IMR-90 (cell line): ENCODE results near the gene TRAPPC10. TPM values are rescaled to one million over a fixed set of nuclear protein-coding genes. Genes with fewer than 3 reads are reported as not detected.

Experiments
- ATAC-seq: fragments of 200-7000 bp; cut with Tn5 transposase; 2 replicates; pipeline ENCODE4 v1.9.1; 2020; ENCODE audit warnings: low read depth, mild to moderate bottlenecking, moderate library complexity
- BruUV-seq: library from RNA; stranded (reverse); fragments of 400-500 nt; replicated peaks from 2 replicates; lab custom pipeline; 2021; lab: Mats Ljungman, UMichigan
- CTCF ChIA-PET: fragments of 300-600 bp; formaldehyde crosslinking; extraction: SDS; loops from one replicate; lab custom pipeline; 2021; ENCODE audit warnings: antibody characterized with exemption; lab: Yijun Ruan, JAX
- POLR2A ChIA-PET: fragments of 300-600 bp; sonication (Branson Sonifier 250); formaldehyde crosslinking; loops from one replicate; lab custom pipeline; 2022; ENCODE audit warnings: antibody characterized with exemption; ENCODE audit not compliant: unreplicated experiment; lab: Charles Lee
- DNase-seq: peaks from one replicate; pipeline ENCODE4 v3.0.0; 2013
- H2AFZ ChIP-seq: replicated peaks from 2 replicates; pipeline ENCODE3; 2013; ENCODE audit warnings: low read length, mild to moderate bottlenecking; ENCODE audit not compliant: poor library complexity
- H2AK5ac ChIP-seq: 2 replicates; pipeline ENCODE4 v1.6.1; 2013; ENCODE audit warnings: low read depth, low read length, inconsistent platforms
- H2AK9ac ChIP-seq: replicated peaks from 2 replicates; pipeline ENCODE3; 2013; ENCODE audit warnings: mild to moderate bottlenecking, low read depth, low read length, moderate library complexity; ENCODE audit not compliant: poor library complexity
- H2BK120ac ChIP-seq: 2 replicates; pipeline ENCODE4 v1.6.1; 2013; ENCODE audit warnings: low read depth, low read length, inconsistent platforms
- H2BK15ac ChIP-seq: 3 replicates; pipeline ENCODE4 v1.6.1; 2013; ENCODE audit warnings: low read depth, low read length, inconsistent platforms
- H2BK20ac ChIP-seq: 2 replicates; pipeline ENCODE4 v1.6.1; 2013; ENCODE audit warnings: low read depth, mild to moderate bottlenecking, inconsistent platforms, low read length, moderate library complexity
- H2BK5ac ChIP-seq: 2 replicates; pipeline ENCODE4 v1.6.1; 2013; ENCODE audit warnings: mild to moderate bottlenecking, low read depth, low read length, inconsistent platforms; ENCODE audit not compliant: poor library complexity, severe bottlenecking
- H3K14ac ChIP-seq: replicated peaks from 2 replicates; pipeline ENCODE4 v1.6.1; 2013; ENCODE audit warnings: low read depth, low read length, inconsistent platforms
- H3K18ac ChIP-seq: 2 replicates; pipeline ENCODE4 v1.6.1; 2013; ENCODE audit warnings: low read depth, low read length, control low read depth
- H3K23ac ChIP-seq: 2 replicates; pipeline ENCODE4 v1.6.1; 2013; ENCODE audit warnings: low read depth, low read length, inconsistent platforms
- H3K27ac ChIP-seq: 2 replicates; pipeline ENCODE4 v1.5.1; 2013; ENCODE audit warnings: mild to moderate bottlenecking, control low read depth, low read length; ENCODE audit not compliant: insufficient read depth
- H3K27me3 ChIP-seq: 2 replicates; pipeline ENCODE4 v1.6.1; 2013; ENCODE audit warnings: low read length; ENCODE audit not compliant: control insufficient read depth, insufficient read depth
- H3K36me3 ChIP-seq: 2 replicates; pipeline ENCODE4 v1.6.1; 2013; ENCODE audit warnings: low read length, mixed read lengths; ENCODE audit not compliant: control insufficient read depth, insufficient read depth
- H3K4ac ChIP-seq: 2 replicates; pipeline ENCODE4 v1.6.1; 2013; ENCODE audit warnings: low read depth, low read length, inconsistent platforms
- H3K4me1 ChIP-seq: 2 replicates; pipeline ENCODE4 v1.6.1; 2013; ENCODE audit warnings: low read length, mixed read lengths; ENCODE audit not compliant: control insufficient read depth, insufficient read depth
- H3K4me2 ChIP-seq: 2 replicates; pipeline ENCODE4 v1.6.1; 2013; ENCODE audit warnings: low read depth, mild to moderate bottlenecking, control low read depth, low read length, moderate library complexity
- H3K4me3 ChIP-seq: 2 replicates; pipeline ENCODE4 v1.5.1; 2013; ENCODE audit warnings: low read depth, mild to moderate bottlenecking, control low read depth, low read length, moderate library complexity; ENCODE audit not compliant: insufficient read depth
- H3K56ac ChIP-seq: 2 replicates; pipeline ENCODE4 v1.6.1; 2013; ENCODE audit warnings: low read length, inconsistent platforms; ENCODE audit not compliant: insufficient read depth; ENCODE audit errors: extremely low read depth
- H3K79me1 ChIP-seq, 2 experiments: 2 replicates each; pipeline ENCODE4 v1.6.1; 2013; ENCODE audit warnings: low read length in 2 of 2, inconsistent platforms in 1 of 2, low read depth in 1 of 2
- H3K9ac ChIP-seq: 2 replicates; pipeline ENCODE4 v1.6.1; 2013; ENCODE audit warnings: low read depth, low read length, control low read depth
- H3K9me1 ChIP-seq: 2 replicates; pipeline ENCODE4 v1.6.1; 2013; ENCODE audit warnings: low read length, inconsistent platforms; ENCODE audit not compliant: insufficient read depth
- H3K9me3 ChIP-seq: 2 replicates; pipeline ENCODE4 v1.6.1; 2013; ENCODE audit warnings: low read length; ENCODE audit not compliant: control insufficient read depth, insufficient read depth
- H4K20me1 ChIP-seq: 2 replicates; pipeline ENCODE4 v1.6.1; 2013; ENCODE audit warnings: low read length, inconsistent platforms; ENCODE audit not compliant: insufficient read depth
- H4K5ac ChIP-seq: 2 replicates; pipeline ENCODE4 v1.6.1; 2013; ENCODE audit warnings: mild to moderate bottlenecking, low read depth, low read length, control low read depth
- H4K8ac ChIP-seq, 2 experiments: 2 replicates each; pipeline ENCODE4 v1.6.1; 2013; ENCODE audit warnings: low read depth in 2 of 2, low read length in 2 of 2, control low read depth in 1 of 2, inconsistent platforms in 1 of 2
- H4K91ac ChIP-seq: 2 replicates; pipeline ENCODE4 v1.6.1; 2013; ENCODE audit warnings: low read depth, low read length, inconsistent platforms; ENCODE audit not compliant: insufficient read depth
- MAFK ChIP-seq: IDR thresholded peaks from 2 replicates; pipeline ENCODE4 v1.6.1; 2012; ENCODE audit warnings: low read depth, low read length, improper control_type of control experiment
- NFE2L2 ChIP-seq: fragments of 150-350 bp; IDR thresholded peaks from 2 replicates; pipeline ENCODE4 v1.6.1; 2016; ENCODE audit warnings: low read depth, mild to moderate bottlenecking, low read length
- RFX5 ChIP-seq: IDR thresholded peaks from 2 replicates; pipeline ENCODE4 v1.8.0; 2012; ENCODE audit warnings: low read depth, mild to moderate bottlenecking, low read length, moderate library complexity
- USF2 ChIP-seq: fragments of 150-350 bp; IDR thresholded peaks from 2 replicates; pipeline ENCODE4 v1.6.1; 2017; ENCODE audit warnings: mild to moderate bottlenecking, antibody characterized with exemption, low read length, low read depth
- WGBS, 2 experiments: methylation state at CpG; one replicate each; pipeline versions ENCODE4 v1.1.5 to v1.1.7; 2013; ENCODE audit warnings: missing lambda C conversion rate in 2 of 2; ENCODE audit not compliant: insufficient read length in 1 of 2; ENCODE audit errors: extremely low coverage in 2 of 2; 5-methylcytosine and 5-hydroxymethylcytosine counted together
- dilution Hi-C: fragments of 300-500 bp; cut with HindIII; formaldehyde crosslinking; loops from one replicate; pipeline ENCODE4 v1.14.3; 2018; ENCODE audit warnings: low sequenced_read_pairs; ENCODE audit not compliant: unreplicated experiment
- in situ Hi-C: fragments of 300-500 bp; cut with MboI; formaldehyde crosslinking; loops from 3 replicates; pipeline ENCODE4 v1.14.3; 2019; ENCODE audit warnings: low sequenced_read_pairs, inconsistent platforms, mixed read lengths
- intact Hi-C: fragments of 100-400 bp; cut with micrococcal nuclease; formaldehyde crosslinking; loops from 2 replicates; pipeline ENCODE4 v1.10.0; 2022
- polyA plus RNA-seq, 3 experiments: library from polyadenylated mRNA; depleted of rRNA; stranded (reverse); fragments of >200 nt; gene quantifications; 2 replicates each; pipeline ENCODE4 v1.2.3, GENCODE V29; 2012; ENCODE audit warnings: low replicate concordance in 1 of 3
- total RNA-seq: library from RNA; depleted of rRNA; stranded (reverse); fragments of >200 nt; gene quantifications from 2 replicates; pipeline ENCODE4 v1.2.3, GENCODE V29; 2012

The TRAPPC10 gene
- total and polyA plus RNA-seq, 2 of the 4 experiments (the other 2 are of a cell fraction), result 17.8 to 18.1 TPM

- in situ Hi-C loops, result no loop called here
- H2BK120ac ChIP-seq, result no peak overlapping the region
- ChIA-PET CTCF (no interaction called here), POLR2A (no interaction called here)
- H4K8ac ChIP-seq, result no peak overlapping the region
- BruUV-seq, result no TSS peak
- WGBS, 2 experiments, result 42% methylated on average over 10 of the region's 29 CpGs; no CpG with 5 or more reads in 1 of the 2 experiments
- peaks cover 5% of the 10 kb centered on the region for H3K9me1 ChIP-seq
- DNase-seq (peak; percentile 8), ATAC-seq (peak; percentile 22; the same call in 1 of the 2 replicates)
- H3K18ac ChIP-seq, result no peak overlapping the region
- H3K56ac ChIP-seq, result no peak overlapping the region
- no peak overlapping the region for H3K9ac ChIP-seq
- no peak overlapping the region for H3K4me3 ChIP-seq
- H2BK5ac ChIP-seq, result no peak overlapping the region
- H2BK20ac ChIP-seq, result no peak overlapping the region
- no peak overlapping the region for H3K4ac ChIP-seq
- no peak for TF ChIP-seq NFE2L2
- no peak for TF ChIP-seq USF2
- no peak for TF ChIP-seq RFX5
- TF ChIP-seq MAFK, result no peak
- dilution Hi-C loops, result no loop called here
- peaks cover 0 to 8% of the 10 kb centered on the region in 2 experiments; a peak in 2 of 4 replicates for H3K79me1 ChIP-seq
- no peak overlapping the region for H2BK15ac ChIP-seq
- intact Hi-C loops, result no loop called here
- peaks cover 29% of the 10 kb centered on the region for H3K36me3 ChIP-seq
- H4K91ac ChIP-seq, result no peak overlapping the region
- no peaks in the 10 kb centered on the region for H3K27me3 ChIP-seq
- no peak overlapping the region for H2AK9ac ChIP-seq
- no peak overlapping the region for H3K14ac ChIP-seq
- H3K4me1 ChIP-seq, result peaks cover 2% of the 10 kb centered on the region; the same call in 1 of the 2 replicates
- H4K5ac ChIP-seq, result no peak overlapping the region
- H3K9me3 ChIP-seq, result no peaks in the 10 kb centered on the region
- H3K27ac ChIP-seq, result no peak overlapping the region
- H2AFZ ChIP-seq, result peak overlapping the region; percentile 33
- H3K4me2 ChIP-seq, result no peak overlapping the region
- H3K23ac ChIP-seq, result no peak overlapping the region
- H2AK5ac ChIP-seq, result no peak overlapping the region
- H4K20me1 ChIP-seq, result peaks cover 9% of the 10 kb centered on the region
Observed at GRCh38 chr21:43972850-43973633, 39.1 kb upstream of the TRAPPC10 start.
